Transverse colon (tissue), 4 donors: ENCODE measurements around the gene PLPP1. TPM values are rescaled to one million over a fixed set of nuclear protein-coding genes. Genes with fewer than 3 reads are reported as not detected.

ENCODE experiments used
- DNase-seq: peaks from one replicate; pipeline ENCODE4 v3.0.0-alpha.2; 2019
- H3K27ac ChIP-seq, 4 donors: fragments of 200-600 bp; sonication (generic); 2 replicates each; pipeline ENCODE4 v1.5.1; 2016 to 2018; ENCODE audit warnings: inconsistent platforms in 4 of 4
- H3K27me3 ChIP-seq: fragments of 200-600 bp; sonication (generic); 2 replicates; pipeline ENCODE4 v1.5.1; 2017; ENCODE audit warnings: inconsistent platforms
- H3K36me3 ChIP-seq, 4 donors: fragments of 200-600 bp; sonication (generic); 2 replicates each; pipeline ENCODE4 v1.5.1; 2017 to 2019; ENCODE audit warnings: inconsistent platforms in 4 of 4
- H3K4me1 ChIP-seq, 4 donors: fragments of 200-600 bp; sonication (generic); 2 replicates each; pipeline ENCODE4 v1.5.1; 2017 to 2020; ENCODE audit warnings: inconsistent platforms in 4 of 4
- H3K4me3 ChIP-seq, 4 donors: fragments of 200-600 bp; sonication (generic); 1 replicate in 1 of 4; 2 replicates in 3 of 4; pipeline versions ENCODE4 v1.5.1 to v1.6.1; 2017 to 2019; ENCODE audit warnings: inconsistent platforms in 4 of 4
- H3K9me3 ChIP-seq, 2 donors: fragments of 200-600 bp; sonication (generic); 2 replicates each; pipeline ENCODE4 v1.5.1; 2017 to 2019; ENCODE audit warnings: inconsistent platforms in 2 of 2
- CTCF ChIP-seq, 5 experiments: fragments of 200-600 bp in 3 of 5; fragments of 450-650 bp in 2 of 5; sonication (generic) in 3 of 5; IDR thresholded peaks; 1 replicate in 2 of 5; 2 replicates in 3 of 5; pipeline ENCODE4 v1.5.1; 2016 to 2017; ENCODE audit warnings: antibody characterized with exemption in 5 of 5, inconsistent platforms in 3 of 5, mild to moderate bottlenecking in 2 of 5, moderate library complexity in 1 of 5
- EP300 ChIP-seq: sonication (generic); formaldehyde crosslinking; IDR thresholded peaks from one replicate; pipeline ENCODE4 v1.6.1; 2017; ENCODE audit warnings: antibody characterized with exemption, low read depth
- POLR2A ChIP-seq: fragments of 450-650 bp; IDR thresholded peaks from one replicate; pipeline ENCODE4 v1.6.1; 2016; ENCODE audit warnings: antibody characterized with exemption, mild to moderate bottlenecking, moderate library complexity
- POLR2AphosphoS5 ChIP-seq, 3 donors: sonication (generic); formaldehyde crosslinking; IDR thresholded peaks; one replicate each; pipeline ENCODE4 v1.6.1; 2016; ENCODE audit warnings: antibody characterized with exemption in 3 of 3
- WGBS, 2 donors: methylation state at CpG; one replicate each; pipeline ENCODE4 v1.1.5; 2018; ENCODE audit warnings: low coverage in 1 of 2; 5-methylcytosine and 5-hydroxymethylcytosine counted together
- in situ Hi-C, 4 donors: fragments of 200-750 bp; cut with MboI; loops; one replicate each; pipeline versions ENCODE4 v1.15.0 to v1.15.1; 2017; ENCODE audit warnings: low sequenced_read_pairs in 3 of 4, low pct_ligation_motif_present in 1 of 4, low pct_unique_long_range_greater_than_20kb in 1 of 4
- intact Hi-C: fragments of 100-400 bp; cut with DNase I; formaldehyde crosslinking; loops from one replicate; pipeline ENCODE4 v1.15.1; 2023; ENCODE audit warnings: low total_unique reads
- total RNA-seq, 4 donors: library from RNA; depleted of rRNA; stranded (reverse); fragments of >200 nt; gene quantifications; one replicate each; pipeline ENCODE4 v1.1.0, GENCODE V29; 2016

The PLPP1 gene
- total RNA-seq, 4 donors from 2014 or later, result 222 to 335 (median 288) TPM

- 85 to 87% methylated on average over 3 of the region's 3 CpGs for WGBS, 2 donors
- Histone ChIP-seq H3K36me3 (peaks cover 0 to 8% (median 0%) of the 10 kb centered on the region in 4 donors), H3K4me3 (no peak overlapping the region), H3K4me1 (peaks cover 0 to 5% (median 4%) of the 10 kb centered on the region in 4 donors), H3K27ac (no peak overlapping the region), H3K9me3 (no peaks in the 10 kb centered on the region), H3K27me3 (no peaks in the 10 kb centered on the region)
- TF ChIP-seq CTCF (IDR thresholded peaks at IDR 0.05) (no peak), EP300 (no peak), POLR2A (no peak), POLR2AphosphoS5 (IDR thresholded peaks at IDR 0.05) (no peak)
- in situ Hi-C loops, result no loop called here
- intact Hi-C loops, result no loop called here
- no peak for DNase-seq
Measured at GRCh38 chr5:55483885-55484284, 50.9 kb downstream of the PLPP1 start.

GRCh38 chr5:55481293-55481855 lies 53.4 kb downstream of the PLPP1 start:
- Histone ChIP-seq H3K9me3 (no peaks in the 10 kb centered on the region), H3K27me3 (no peaks in the 10 kb centered on the region), H3K4me1 (peaks cover 0 to 5% (median 4%) of the 10 kb centered on the region in 4 donors), H3K36me3 (peaks cover 0 to 6% (median 0%) of the 10 kb centered on the region in 4 donors), H3K4me3 (no peak overlapping the region), H3K27ac (no peak overlapping the region)
- 80 to 90% methylated on average over 2 to 3 of the region's 3 CpGs for WGBS, 2 donors
- no peak for TF ChIP-seq POLR2A
- no peak for TF ChIP-seq EP300
- TF ChIP-seq CTCF (IDR thresholded peaks at IDR 0.05), result no peak
- no peak for TF ChIP-seq POLR2AphosphoS5 (IDR thresholded peaks at IDR 0.05)
- intact Hi-C loops, result no loop called here
- in situ Hi-C loops, result no loop called here
- DNase-seq, result no peak

- H3K4me3 ChIP-seq, result no peak overlapping the region
- H3K27me3 ChIP-seq, result no peaks in the 10 kb centered on the region
- no peaks in the 10 kb centered on the region for H3K36me3 ChIP-seq
- H3K4me1 ChIP-seq, result peaks cover 0 to 5% (median 4%) of the 10 kb centered on the region in 4 donors
- TF ChIP-seq POLR2A, result no peak
- no peak for TF ChIP-seq CTCF (IDR thresholded peaks at IDR 0.05)
- 86 to 100% methylated on average over 3 of the region's 3 CpGs for WGBS, 2 donors
- H3K9me3 ChIP-seq, result no peaks in the 10 kb centered on the region
- in situ Hi-C loops, result no loop called here
- no peak for DNase-seq
- H3K27ac ChIP-seq, result no peak overlapping the region
- intact Hi-C loops, result no loop called here
Measured at GRCh38 chr5:55480781-55481180, 54.0 kb downstream of the PLPP1 start.

GRCh38 chr5:55472642-55473041 lies 62.1 kb downstream of the PLPP1 start:
- WGBS, 2 donors, result 71 to 100% methylated on average over 1 of the region's 1 CpG
- in situ Hi-C loops, result no loop called here
- DNase-seq, result no peak

More at GRCh38 chr5:55472642-55473041, 62.1 kb downstream of the PLPP1 start:
- H3K4me3 ChIP-seq, result no peak overlapping the region
- no peak overlapping the region for H3K27ac ChIP-seq
- no peaks in the 10 kb centered on the region for H3K9me3 ChIP-seq
- H3K4me1 ChIP-seq, result peaks cover 16 to 36% (median 21%) of the 10 kb centered on the region in 4 donors
- intact Hi-C loops, result no loop called here
- TF ChIP-seq POLR2AphosphoS5 (IDR thresholded peaks at IDR 0.05) (no peak), EP300 (no peak), POLR2A (no peak), CTCF (IDR thresholded peaks at IDR 0.05) (no peak)
- H3K27me3 ChIP-seq, result no peaks in the 10 kb centered on the region
- H3K36me3 ChIP-seq, result peaks cover 0 to 6% (median 0%) of the 10 kb centered on the region in 4 donors
